ENCODE data around the gene ADRB2.

ADRB2 gene

DNA sequence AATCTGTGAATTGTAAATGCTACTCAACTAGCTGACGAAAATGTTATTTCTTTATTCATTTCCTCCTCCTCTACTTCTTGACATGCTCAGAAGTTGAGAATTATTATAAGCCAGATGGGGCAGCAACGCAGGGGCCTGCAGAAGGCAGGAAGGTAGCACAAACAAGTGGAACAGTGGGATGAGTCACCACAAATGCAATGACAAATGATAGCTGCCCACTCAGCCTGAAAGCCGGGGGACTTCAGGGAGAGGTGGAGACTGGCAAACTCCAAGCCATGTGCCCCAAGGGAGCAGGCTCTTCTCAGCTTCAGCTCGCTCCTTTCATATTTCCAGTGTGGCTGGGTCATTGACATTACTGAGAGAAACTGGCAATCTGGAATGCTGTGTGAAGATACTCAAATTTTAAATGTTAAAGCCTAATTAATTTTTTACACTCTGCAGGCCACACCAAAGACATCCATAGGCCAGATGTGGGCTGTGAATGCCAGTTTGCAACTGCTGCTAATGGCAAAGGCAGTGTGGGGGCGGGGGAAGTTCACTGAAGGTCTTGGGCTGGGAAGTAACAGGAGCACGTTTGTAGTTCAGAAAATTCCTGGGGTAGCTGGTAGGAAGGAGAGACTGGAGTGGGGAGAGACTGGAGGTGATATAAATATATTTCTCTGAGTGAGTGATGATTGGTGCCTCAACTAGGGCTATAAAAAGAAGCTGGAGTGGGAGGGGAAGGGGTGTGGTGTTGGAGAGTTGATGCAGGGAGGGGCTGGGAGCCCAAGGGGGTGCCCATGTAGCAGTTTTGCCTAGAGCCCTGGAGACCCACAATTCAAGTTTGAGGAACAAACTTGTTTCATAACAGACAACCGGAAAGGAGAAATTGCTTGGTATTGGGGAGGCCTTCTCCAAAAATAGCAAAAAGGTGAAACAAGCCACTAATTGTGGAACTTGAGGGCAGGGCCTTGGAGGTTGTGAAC is 20.8 kb upstream of the ADRB2 start:
- no peak for DNase-seq (ENCODE audit: low spot score)

DNA sequence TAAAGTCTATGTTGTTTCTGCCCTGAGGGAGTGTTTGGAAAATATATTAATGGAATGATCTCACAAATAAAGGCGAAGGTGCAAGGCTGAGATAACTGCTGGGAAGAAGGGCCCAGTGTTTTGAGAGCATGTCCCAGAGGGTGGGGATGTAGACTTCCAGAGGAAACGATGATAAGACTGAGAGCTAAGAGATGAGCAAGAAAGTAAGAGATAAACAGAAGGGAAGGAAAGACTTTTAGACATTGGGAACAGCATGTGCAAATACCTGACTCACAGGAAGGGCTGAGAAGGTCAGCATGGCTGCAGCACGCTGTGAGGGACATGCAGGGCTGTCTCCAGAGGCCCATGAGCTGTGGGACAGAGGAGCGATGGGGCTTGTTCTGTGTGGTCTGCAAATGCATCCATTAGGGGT is 19.9 kb upstream of the ADRB2 start:
- DNase-seq (ENCODE audit: low spot score): no peak

DNA sequence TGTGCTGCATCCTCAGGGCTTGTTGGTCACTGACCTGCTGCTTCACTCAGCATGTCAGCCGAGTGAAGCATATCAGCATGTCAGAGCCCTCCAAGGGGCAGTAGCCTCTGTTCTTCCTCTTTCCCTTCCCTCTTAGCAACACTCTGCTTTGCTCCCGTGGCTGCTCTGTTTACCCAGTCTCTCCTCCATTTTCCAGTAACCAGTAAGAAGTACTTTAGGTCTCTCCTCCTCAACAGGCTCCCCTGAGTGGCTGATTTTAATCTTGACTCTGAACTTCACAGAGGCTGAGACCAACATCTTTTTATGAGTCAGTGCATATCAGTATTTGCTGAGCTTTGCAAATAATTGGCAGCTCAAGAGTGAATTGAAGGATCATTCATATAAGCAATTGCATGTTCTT is 18.6 kb upstream of the ADRB2 start:
- no peak for DNase-seq (ENCODE audit: low spot score)

DNA sequence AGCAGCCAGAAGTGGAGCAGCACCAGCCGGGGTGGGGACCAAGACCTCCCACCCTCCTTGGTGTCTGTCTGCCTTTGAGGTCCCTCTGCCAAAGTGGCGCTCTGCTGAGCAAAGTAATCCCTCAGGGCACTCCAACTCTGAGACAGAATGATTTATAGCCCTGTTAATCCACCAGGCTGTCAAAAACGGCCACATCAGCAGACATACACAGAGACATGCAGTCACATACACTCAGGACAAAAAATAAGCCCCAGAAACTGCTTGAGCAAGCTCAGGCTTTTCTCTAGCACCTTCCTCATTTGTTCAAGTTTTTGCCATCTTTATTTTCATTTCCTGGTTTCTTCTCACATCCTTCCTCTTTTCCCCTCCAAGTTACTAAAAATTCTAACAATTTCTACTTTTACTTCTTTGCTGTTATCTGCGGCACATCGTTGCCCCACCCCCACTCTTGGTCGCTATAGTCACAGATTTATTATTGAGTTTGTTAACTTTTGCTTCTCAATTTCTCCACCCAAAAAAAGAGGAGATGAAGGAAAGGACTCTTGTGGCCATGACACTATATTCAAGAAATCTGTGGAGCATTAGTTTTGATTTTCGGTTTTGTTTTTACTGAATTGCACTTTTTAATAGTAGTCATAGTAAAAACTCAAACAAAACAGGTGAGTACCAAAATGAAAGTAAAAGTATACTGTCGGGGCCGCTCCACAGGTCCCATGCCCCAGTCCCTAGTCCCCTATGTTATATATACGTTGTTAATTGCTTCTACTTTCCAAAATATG is 17.4 kb upstream of the ADRB2 start:
- DNase-seq (ENCODE audit: low spot score): no peak

DNA sequence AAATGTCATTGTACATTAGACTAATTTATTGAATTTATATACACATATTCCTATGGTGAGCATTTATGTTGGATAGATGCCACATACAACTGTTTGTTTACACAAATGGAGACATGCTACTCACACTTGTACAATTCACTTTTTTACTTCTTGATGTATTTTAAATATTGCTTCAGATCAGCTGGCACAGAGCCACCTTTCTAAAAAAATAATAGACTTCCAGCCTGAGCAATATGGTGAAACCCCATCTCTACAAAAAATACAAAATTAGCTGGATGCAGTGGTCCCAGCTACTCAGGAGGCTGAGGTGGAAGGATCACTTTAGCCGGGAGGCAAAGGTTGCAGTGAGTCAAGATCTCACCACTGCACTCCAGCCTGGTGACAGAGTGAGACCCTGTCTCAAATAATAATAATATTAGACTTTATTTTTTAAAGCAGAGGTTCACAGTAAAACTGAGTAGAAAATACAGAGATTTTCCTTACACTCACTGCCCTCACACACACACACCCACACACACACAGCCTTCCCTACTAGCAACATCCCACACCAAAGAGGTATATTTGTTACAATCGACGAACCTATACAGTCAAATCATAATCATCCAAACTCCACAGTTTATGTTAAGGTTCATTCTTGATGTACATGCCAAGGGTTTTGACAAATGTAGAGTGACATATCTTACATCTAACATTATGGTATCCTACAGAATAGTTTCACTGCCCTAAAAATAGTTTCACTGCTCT is 16.5 kb upstream of the ADRB2 start:
- DNase-seq (ENCODE audit: low spot score): no peak

- DNase-seq (ENCODE audit: low spot score): no peak
Measured at GRCh38 chr5:148810823-148811222, 15.6 kb upstream of the ADRB2 start.

GRCh38 chr5:148811756-148812155 is 14.7 kb upstream of the ADRB2 start:
- DNase-seq (ENCODE audit: low spot score): no peak

GRCh38 chr5:148815086-148815485 is 11.3 kb upstream of the ADRB2 start:
- no peak for DNase-seq (ENCODE audit: low spot score)

- no peak for DNase-seq (ENCODE audit: low spot score)
Measured at GRCh38 chr5:148815578-148815977, 10.8 kb upstream of the ADRB2 start.

DNA sequence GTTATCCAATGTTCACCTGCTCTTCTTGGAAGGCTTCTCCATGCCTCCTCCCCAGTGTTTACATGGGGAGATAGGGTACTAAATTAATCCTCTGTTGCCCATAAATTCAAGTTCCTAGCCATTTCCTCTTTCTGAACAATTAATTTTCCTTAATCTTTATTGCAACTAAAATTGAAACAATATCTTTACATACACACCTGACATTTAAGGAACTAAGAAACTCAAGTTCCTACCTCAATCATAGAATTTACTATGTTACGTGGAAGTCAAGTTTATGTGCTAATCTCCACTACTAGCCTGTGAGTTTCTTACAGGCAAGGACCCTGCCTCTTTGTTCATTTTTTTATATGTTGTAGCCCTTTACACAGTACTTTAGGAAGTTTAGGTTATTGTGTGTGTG is 10.1 kb upstream of the ADRB2 start:
- no peak for DNase-seq (ENCODE audit: low spot score)

DNA sequence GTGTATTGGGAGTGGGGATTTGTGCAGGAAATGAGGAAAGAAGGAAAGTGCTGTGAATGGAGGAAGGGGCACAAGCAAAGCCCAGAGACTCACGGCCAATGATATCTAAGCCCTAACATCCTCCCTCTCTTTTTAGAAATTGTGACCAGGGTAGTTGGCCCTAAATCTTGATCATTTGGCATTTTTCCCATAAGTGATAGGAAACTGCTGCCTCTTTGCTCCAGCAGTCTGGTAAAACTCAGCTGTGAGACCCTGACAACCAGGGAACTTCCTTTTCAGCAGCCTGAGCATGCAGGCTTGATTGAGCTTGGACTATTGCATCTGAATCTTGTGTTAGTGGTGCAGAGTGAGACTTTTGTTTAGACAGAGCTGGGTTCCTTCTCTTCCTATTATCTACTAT is 9.6 kb upstream of the ADRB2 start:
- no peak for DNase-seq (ENCODE audit: low spot score)

DNA sequence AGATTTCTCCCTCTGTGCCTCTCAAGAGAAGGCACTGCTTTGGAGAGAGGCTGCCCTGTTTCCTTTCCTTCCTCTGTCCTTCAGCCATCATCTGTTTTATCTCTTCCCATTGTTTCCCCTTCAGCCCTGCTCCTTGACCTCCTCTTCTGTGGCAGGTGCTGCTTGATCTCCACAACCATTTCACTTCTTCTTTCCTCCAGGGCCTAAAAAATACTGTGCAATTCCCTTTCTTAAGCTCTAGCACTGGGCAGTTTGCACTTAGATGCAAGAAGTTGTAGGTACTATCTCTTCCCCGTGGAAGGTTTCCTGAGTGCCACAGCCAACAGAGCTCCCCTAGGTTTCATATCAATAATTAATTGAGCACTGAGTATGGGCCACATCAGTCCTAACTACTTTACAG is 8.8 kb upstream of the ADRB2 start:
- no peak for DNase-seq (ENCODE audit: low spot score)

GRCh38 chr5:148820461-148821395 is 5.7 kb upstream of the ADRB2 start:
- peak; percentile 12 for DNase-seq (ENCODE audit: low spot score)

GRCh38 chr5:148823871-148824270 is 2.5 kb upstream of the ADRB2 start:
- DNase-seq (ENCODE audit: low spot score): no peak

DNA sequence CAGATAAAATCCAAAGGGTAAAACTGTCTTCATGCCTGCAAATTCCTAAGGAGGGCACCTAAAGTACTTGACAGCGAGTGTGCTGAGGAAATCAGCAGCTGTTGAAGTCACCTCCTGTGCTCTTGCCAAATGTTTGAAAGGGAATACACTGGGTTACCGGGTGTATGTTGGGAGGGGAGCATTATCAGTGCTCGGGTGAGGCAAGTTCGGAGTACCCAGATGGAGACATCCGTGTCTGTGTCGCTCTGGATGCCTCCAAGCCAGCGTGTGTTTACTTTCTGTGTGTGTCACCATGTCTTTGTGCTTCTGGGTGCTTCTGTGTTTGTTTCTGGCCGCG is 727 bp upstream of the ADRB2 start:
- DNase-seq (ENCODE audit: low spot score): no peak

- no peak for DNase-seq (ENCODE audit: low spot score)
Measured at GRCh38 chr5:148826739-148827070, 294 bp downstream of the ADRB2 start.

GRCh38 chr5:148827723-148828122 is 1.3 kb downstream of the ADRB2 start:
- DNase-seq (ENCODE audit: low spot score): no peak

GRCh38 chr5:148828511-148829247 is 2.3 kb downstream of the ADRB2 start:
- DNase-seq (ENCODE audit: low spot score): no peak

- no peak for DNase-seq (ENCODE audit: low spot score)
Measured at GRCh38 chr5:148829248-148829594, 2.8 kb downstream of the ADRB2 start.

GRCh38 chr5:148829734-148830133 is 3.3 kb downstream of the ADRB2 start:
- no peak for DNase-seq (ENCODE audit: low spot score)

GRCh38 chr5:148830211-148830610 is 3.8 kb downstream of the ADRB2 start:
- DNase-seq (ENCODE audit: low spot score): no peak
